Fibroblast of lung (primary cell): ENCODE results near the gene FADS6. TPM values are rescaled to one million over a fixed set of nuclear protein-coding genes. Genes with fewer than 3 reads are reported as not detected.

ENCODE experiments used
- DNase-seq, 2 donors: peaks; one replicate each; pipeline versions ENCODE4 v3.0.0 to v3.0.0-alpha.2; 2010; ENCODE audit warnings: low read depth in 2 of 2
- H2AFZ ChIP-seq: 2 replicates; pipeline ENCODE4 v1.5.1; 2012; ENCODE audit warnings: low read length, control low read depth, inconsistent platforms
- H3K27ac ChIP-seq: 2 replicates; pipeline ENCODE4 v1.5.1; 2011; ENCODE audit warnings: low read length, control low read depth; ENCODE audit not compliant: insufficient read depth
- H3K27me3 ChIP-seq: 2 replicates; pipeline ENCODE4 v1.5.1; 2011; ENCODE audit warnings: mild to moderate bottlenecking, low read length; ENCODE audit not compliant: control insufficient read depth, insufficient read depth
- H3K36me3 ChIP-seq: 2 replicates; pipeline ENCODE4 v1.5.1; 2011; ENCODE audit warnings: low read length; ENCODE audit not compliant: control insufficient read depth, insufficient read depth
- H3K4me1 ChIP-seq: 2 replicates; pipeline ENCODE4 v1.5.1; 2011; ENCODE audit warnings: low read length; ENCODE audit not compliant: control insufficient read depth, insufficient read depth; ENCODE audit errors: extremely low read depth
- H3K4me2 ChIP-seq: 2 replicates; pipeline ENCODE4 v1.5.1; 2011; ENCODE audit warnings: low read length, control low read depth; ENCODE audit not compliant: insufficient read depth; ENCODE audit errors: extremely low read depth
- H3K4me3 ChIP-seq, 4 experiments: fragments of 200-600 bp in 1 of 4; sonication (generic) in 1 of 4; replicated peaks in 1 of 4; 2 replicates each; pipeline ENCODE4 v1.5.1; 2011 to 2016; ENCODE audit warnings: low read length in 4 of 4, low read depth in 3 of 4, mild to moderate bottlenecking in 3 of 4, control low read depth in 2 of 4, inconsistent platforms in 1 of 4, mixed read lengths in 1 of 4; ENCODE audit not compliant: insufficient read depth in 1 of 4; ENCODE audit errors: control extremely low read depth in 1 of 4
- H3K79me2 ChIP-seq: 2 replicates; pipeline ENCODE4 v1.5.1; 2012; ENCODE audit warnings: mild to moderate bottlenecking, low read length, inconsistent platforms; ENCODE audit not compliant: control insufficient read depth, insufficient read depth
- H3K9ac ChIP-seq: 2 replicates; pipeline ENCODE4 v1.5.1; 2011; ENCODE audit warnings: mild to moderate bottlenecking, low read length, control low read depth; ENCODE audit not compliant: insufficient read depth
- H3K9me3 ChIP-seq: 2 replicates; pipeline ENCODE4 v1.5.1; 2012; ENCODE audit warnings: low read depth, low read length; ENCODE audit not compliant: control insufficient read depth, insufficient read depth
- H4K20me1 ChIP-seq: 2 replicates; pipeline ENCODE4 v1.5.1; 2011; ENCODE audit warnings: low read length; ENCODE audit not compliant: control insufficient read depth, insufficient read depth; ENCODE audit errors: extremely low read depth
- CTCF ChIP-seq, 2 donors: IDR thresholded peaks in 1 of 2; conservative IDR thresholded peaks in 1 of 2; 1 replicate in 1 of 2; 2 replicates in 1 of 2; pipeline ENCODE4 v1.5.1; 2011 to 2012; ENCODE audit warnings: low read length in 2 of 2, control low read depth in 1 of 2, inconsistent platforms in 1 of 2, low read depth in 1 of 2, mild to moderate bottlenecking in 1 of 2
- EZH2 ChIP-seq: IDR thresholded peaks from 2 replicates; pipeline ENCODE4 v1.5.1; 2012; ENCODE audit warnings: low read length, control low read depth, mild to moderate bottlenecking; ENCODE audit errors: missing control alignments
- polyA plus RNA-seq, 2 donors: library from polyadenylated mRNA; depleted of rRNA in 1 of 2; stranded (reverse) in 1 of 2; unstranded in 1 of 2; fragments of >200 nt; gene quantifications; 2 replicates each; pipeline ENCODE4 v1.2.1, GENCODE V29; 2011 to 2012; ENCODE audit warnings: missing spikeins in 1 of 2
- total RNA-seq: library from RNA; depleted of rRNA; stranded (reverse); fragments of >200 nt; gene quantifications from 2 replicates; pipeline ENCODE4 v1.2.1, GENCODE V29; 2014

Gene FADS6
- total and polyA plus RNA-seq, 2 donors (not counting 1 experiment from before 2014, with no cell fraction given) = not detected

GRCh38 chr17:74839990-74840852 is 53.2 kb downstream of the FADS6 start:
- Histone ChIP-seq H3K27ac (no peak overlapping the region), H3K79me2 (no peaks in the 10 kb centered on the region), H3K27me3 (no peaks in the 10 kb centered on the region), H3K4me3 (no peak overlapping the region), H2AFZ (no peak overlapping the region), H3K4me1 (peaks cover 6% of the 10 kb centered on the region), H3K4me2 (no peak overlapping the region), H3K9ac (no peak overlapping the region), H3K9me3 (no peaks in the 10 kb centered on the region), H4K20me1 (no peaks in the 10 kb centered on the region), H3K36me3 (no peaks in the 10 kb centered on the region)
- no peak for DNase-seq
- no peak for TF ChIP-seq CTCF (conservative IDR thresholded peaks at IDR 0.05 in 1 of 2, IDR thresholded peaks at IDR 0.05 in 1 of 2; ENCODE audit: low read depth in 1 of 2, low read length in 2 of 2)
- no peak for TF ChIP-seq EZH2

- Histone ChIP-seq H3K27ac (no peak overlapping the region), H2AFZ (no peak overlapping the region), H3K9me3 (no peaks in the 10 kb centered on the region), H3K79me2 (no peaks in the 10 kb centered on the region), H3K36me3 (no peaks in the 10 kb centered on the region), H3K9ac (no peak overlapping the region), H4K20me1 (no peaks in the 10 kb centered on the region), H3K4me1 (peaks cover 6% of the 10 kb centered on the region), H3K4me2 (no peak overlapping the region), H3K27me3 (no peaks in the 10 kb centered on the region), H3K4me3 (no peak overlapping the region)
- TF ChIP-seq CTCF (conservative IDR thresholded peaks at IDR 0.05 in 1 of 2, IDR thresholded peaks at IDR 0.05 in 1 of 2; ENCODE audit: low read depth in 1 of 2, low read length in 2 of 2) (no peak), EZH2 (no peak)
- DNase-seq = no peak
Measured at GRCh38 chr17:74838274-74838673, 55.2 kb downstream of the FADS6 start.

- H3K9ac ChIP-seq = no peak overlapping the region
- TF ChIP-seq EZH2 (no peak), CTCF (conservative IDR thresholded peaks at IDR 0.05 in 1 of 2, IDR thresholded peaks at IDR 0.05 in 1 of 2; ENCODE audit: low read depth in 1 of 2, low read length in 2 of 2) (no peak)
- H3K9me3 ChIP-seq = no peaks in the 10 kb centered on the region
- no peak for DNase-seq
- H3K36me3 ChIP-seq = no peaks in the 10 kb centered on the region
- H4K20me1 ChIP-seq = no peaks in the 10 kb centered on the region
- no peaks in the 10 kb centered on the region for H3K79me2 ChIP-seq
- H3K4me3 ChIP-seq = no peak overlapping the region
- no peak overlapping the region for H3K27ac ChIP-seq
- H3K27me3 ChIP-seq = no peaks in the 10 kb centered on the region
- H3K4me2 ChIP-seq = no peak overlapping the region
- no peak overlapping the region for H2AFZ ChIP-seq
- H3K4me1 ChIP-seq = peaks cover 6% of the 10 kb centered on the region
Measured at GRCh38 chr17:74836691-74837467, 56.6 kb downstream of the FADS6 start.
